Measurements from ENCODE around the gene F2.

The F2 gene

GRCh38 chr11:46684367-46684766, 34.6 kb upstream of the F2 start:
- TF ChIP-seq TAF1 (IDR thresholded peaks at IDR 0.05; ENCODE audit: borderline replicate concordance, insufficient read depth, low read length) (no peak), FOXP2 (optimal IDR thresholded peaks at IDR 0.05; ENCODE audit: borderline replicate concordance, extremely low read depth, extremely low read length, insufficient read depth) (no peak), POLR2AphosphoS5 (IDR thresholded peaks at IDR 0.05; ENCODE audit: low read depth, low read length) (no peak), REST (IDR thresholded peaks at IDR 0.05; ENCODE audit: insufficient read depth in 1 of 2, low read depth in 2 of 2, low read length in 2 of 2) (no peak), SIN3A (IDR thresholded peaks at IDR 0.05; ENCODE audit: borderline replicate concordance, insufficient read depth, low read length) (no peak)

DNA sequence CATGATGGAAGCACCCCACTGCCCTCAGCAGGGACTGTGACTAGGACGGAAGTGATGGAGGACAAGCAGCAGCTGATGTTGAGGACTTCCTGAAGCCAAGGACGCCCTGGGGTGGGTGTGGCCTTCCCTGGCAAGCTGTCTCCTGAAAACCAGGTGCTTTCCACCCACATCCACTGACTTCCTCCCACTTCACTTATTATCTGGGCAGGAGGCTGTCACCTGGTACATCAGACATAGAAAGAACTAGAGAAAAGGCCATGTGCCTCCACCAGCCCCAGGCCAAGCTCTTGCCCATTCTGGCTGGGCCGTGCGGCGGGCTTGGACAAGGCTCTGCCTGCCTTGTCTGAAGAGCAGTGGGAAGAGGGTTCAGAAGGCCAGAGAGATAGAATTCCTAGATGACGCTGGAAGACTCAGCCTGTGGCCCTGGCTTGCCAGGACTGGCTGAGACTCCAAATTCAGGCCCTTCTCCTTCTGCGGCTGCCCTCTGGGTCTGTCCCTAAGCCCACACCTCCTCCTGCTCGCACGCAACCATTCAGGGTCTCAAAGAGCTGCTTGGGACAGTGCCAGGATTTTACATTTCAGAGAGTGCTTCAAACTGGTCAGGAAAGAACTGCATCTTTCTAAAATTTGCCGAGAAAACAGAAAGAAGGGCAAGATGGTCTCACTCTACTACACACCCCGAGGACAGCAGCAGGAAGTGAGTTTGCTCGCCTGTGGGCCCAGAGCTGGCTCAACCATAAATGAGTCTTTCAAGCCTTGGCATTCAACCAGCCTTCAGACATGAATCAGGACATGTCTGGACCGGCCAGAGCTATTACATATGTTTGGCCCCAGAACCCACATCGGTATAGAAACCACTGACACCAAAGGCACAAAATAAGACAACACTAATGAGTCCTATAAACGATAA, 31.9 kb upstream of the F2 start:
- TF ChIP-seq REST (IDR thresholded peaks at IDR 0.05; ENCODE audit: insufficient read depth in 1 of 2, low read depth in 2 of 2, low read length in 2 of 2) (no peak), POLR2AphosphoS5 (IDR thresholded peaks at IDR 0.05; ENCODE audit: low read depth, low read length) (no peak), SIN3A (IDR thresholded peaks at IDR 0.05; ENCODE audit: borderline replicate concordance, insufficient read depth, low read length) (no peak), FOXP2 (optimal IDR thresholded peaks at IDR 0.05; ENCODE audit: borderline replicate concordance, extremely low read depth, extremely low read length, insufficient read depth) (no peak), TAF1 (IDR thresholded peaks at IDR 0.05; ENCODE audit: borderline replicate concordance, insufficient read depth, low read length) (no peak)

- TF ChIP-seq REST (IDR thresholded peaks at IDR 0.05; ENCODE audit: insufficient read depth in 1 of 2, low read depth in 2 of 2, low read length in 2 of 2) (no peak), FOXP2 (optimal IDR thresholded peaks at IDR 0.05; ENCODE audit: borderline replicate concordance, extremely low read depth, extremely low read length, insufficient read depth) (no peak), POLR2AphosphoS5 (IDR thresholded peaks at IDR 0.05; ENCODE audit: low read depth, low read length) (no peak), TAF1 (IDR thresholded peaks at IDR 0.05; ENCODE audit: borderline replicate concordance, insufficient read depth, low read length) (no peak), SIN3A (IDR thresholded peaks at IDR 0.05; ENCODE audit: borderline replicate concordance, insufficient read depth, low read length) (no peak)
Observed at GRCh38 chr11:46690702-46691101, 28.3 kb upstream of the F2 start.

- TF ChIP-seq REST (IDR thresholded peaks at IDR 0.05; ENCODE audit: insufficient read depth in 1 of 2, low read depth in 2 of 2, low read length in 2 of 2) = no peak
- TF ChIP-seq FOXP2 (optimal IDR thresholded peaks at IDR 0.05; ENCODE audit: borderline replicate concordance, extremely low read depth, extremely low read length, insufficient read depth) = no peak
- TF ChIP-seq TAF1 (IDR thresholded peaks at IDR 0.05; ENCODE audit: borderline replicate concordance, insufficient read depth, low read length) = no peak
- no peak for TF ChIP-seq SIN3A (IDR thresholded peaks at IDR 0.05; ENCODE audit: borderline replicate concordance, insufficient read depth, low read length)
- no peak for TF ChIP-seq POLR2AphosphoS5 (IDR thresholded peaks at IDR 0.05; ENCODE audit: low read depth, low read length)
Observed at GRCh38 chr11:46692450-46692849, 26.6 kb upstream of the F2 start.

Data from PFSK-1 (cell line).